Natural killer cell treated with Interleukin-12 subunit alpha and Interleukin-12 subunit beta and Interleukin-15 and Interleukin-18, amount 100 ng/mL, for 72 hours (primary cell): ENCODE measurements around the gene PLEKHA7. TPM values are rescaled to one million over a fixed set of nuclear protein-coding genes. Genes with fewer than 3 reads are reported as not detected.
"Not testable (repeated sequence)": the region's sequence is repeated elsewhere in the genome, so short reads cannot be mapped to it uniquely, and the experiment has no call there.

Source experiments
- ATAC-seq, 2 donors: fragments of 150-1000 bp; cut with Tn5 transposase in 1 of 2; sonication (Bioruptor Pico), chemical (Tn5 transposase) in 1 of 2; 2 replicates each; pipeline ENCODE4 v1.10.0; 2021
- DNase-seq: peaks from one replicate; pipeline ENCODE4 v3.0.0; 2022; ENCODE audit warnings: low spot score
- H3K27ac Mint-ChIP-seq, 2 donors: 1 replicate in 1 of 2; 2 replicates in 1 of 2; pipeline ENCODE4 v1.8.0; 2022; ENCODE audit warnings: mixed read lengths in 2 of 2, mild to moderate bottlenecking in 1 of 2, moderate library complexity in 1 of 2
- H3K27me3 Mint-ChIP-seq, 2 donors: 1 replicate in 1 of 2; 2 replicates in 1 of 2; pipeline ENCODE4 v1.8.0; 2022; ENCODE audit warnings: mixed read lengths in 2 of 2
- H3K36me3 Mint-ChIP-seq: one replicate; pipeline ENCODE4 v1.8.0; 2022; ENCODE audit warnings: mixed read lengths
- H3K4me1 Mint-ChIP-seq, 2 donors: 1 replicate in 1 of 2; 2 replicates in 1 of 2; pipeline ENCODE4 v1.8.0; 2022; ENCODE audit warnings: low read depth in 2 of 2, mixed read lengths in 2 of 2, mild to moderate bottlenecking in 1 of 2
- H3K4me3 Mint-ChIP-seq: one replicate; pipeline ENCODE4 v1.8.0; 2022; ENCODE audit warnings: mixed read lengths
- H3K9me3 Mint-ChIP-seq: 2 replicates; pipeline ENCODE4 v1.8.0; 2022; ENCODE audit warnings: mixed read lengths
- total RNA-seq, 2 donors: library from RNA; stranded (reverse); gene quantifications; one replicate each; pipeline ENCODE4 v1.2.3, GENCODE V29; 2022

Gene PLEKHA7
- total RNA-seq, 2 donors from 2014 or later: 0.10 to 0.84 TPM

DNA sequence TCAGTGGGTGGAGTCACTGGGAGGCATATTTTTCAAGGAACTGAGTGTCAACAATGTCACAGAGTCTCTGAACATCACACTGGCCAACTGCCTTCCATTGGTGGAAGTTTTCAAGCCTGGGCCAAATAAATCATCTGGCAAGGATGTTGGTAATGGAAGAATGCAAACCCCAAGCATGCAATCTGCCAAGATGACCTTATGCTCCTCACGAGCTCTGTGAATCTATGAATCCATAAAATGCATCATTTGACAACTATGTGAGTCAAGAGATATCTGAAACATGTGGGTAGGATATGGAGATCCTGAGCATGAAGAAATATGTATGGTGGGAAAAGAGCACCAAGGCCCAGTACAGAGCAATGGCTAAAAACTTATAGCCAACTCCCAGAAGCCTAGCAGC lies 122.2 kb downstream of the PLEKHA7 start:
- Mint-ChIP-seq H3K27me3 (peaks cover 11 to 13% of the 10 kb centered on the region in 2 donors), H3K4me3 (no peak overlapping the region), H3K9me3 (no peaks in the 10 kb centered on the region), H3K27ac (no peak overlapping the region), H3K4me1 (no peaks in the 10 kb centered on the region), H3K36me3 (no peaks in the 10 kb centered on the region)
- no peak for DNase-seq
- ATAC-seq: no peak

GRCh38 chr11:16891165-16891564 lies 123.0 kb downstream of the PLEKHA7 start:
- no peak for DNase-seq
- Mint-ChIP-seq H3K4me1 (no peaks in the 10 kb centered on the region), H3K27ac (no peak overlapping the region), H3K27me3 (peaks cover 6 to 8% of the 10 kb centered on the region in 2 donors), H3K9me3 (no peaks in the 10 kb centered on the region), H3K36me3 (no peaks in the 10 kb centered on the region), H3K4me3 (no peak overlapping the region)
- ATAC-seq: no peak

DNA sequence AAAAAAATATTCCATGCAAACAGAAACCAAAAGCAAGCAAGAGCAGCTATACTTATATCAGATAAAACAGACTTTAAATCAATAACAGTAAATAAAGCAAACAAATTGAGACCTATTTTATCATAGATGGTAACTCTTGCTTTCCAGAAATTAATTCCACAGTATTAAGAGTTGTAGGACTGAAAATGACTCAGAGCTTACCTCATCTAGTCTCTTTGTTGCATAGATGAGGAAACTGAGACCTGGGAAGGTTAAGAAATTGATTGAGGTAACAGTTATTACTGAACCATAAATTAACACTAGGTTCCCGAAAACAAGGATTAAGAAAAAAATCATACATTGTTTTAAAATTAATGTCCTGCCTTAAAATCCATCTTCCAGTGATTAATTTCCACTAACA lies 123.8 kb downstream of the PLEKHA7 start:
- Mint-ChIP-seq H3K36me3 (no peaks in the 10 kb centered on the region), H3K9me3 (no peaks in the 10 kb centered on the region), H3K27ac (no peak overlapping the region), H3K27me3 (peaks cover 4 to 6% of the 10 kb centered on the region in 2 donors), H3K4me1 (no peaks in the 10 kb centered on the region), H3K4me3 (no peak overlapping the region)
- no peak for DNase-seq
- ATAC-seq: no peak

GRCh38 chr11:16889905-16890304 lies 124.3 kb downstream of the PLEKHA7 start:
- no peak overlapping the region for H3K4me3 Mint-ChIP-seq
- ATAC-seq: no peak
- H3K27me3 Mint-ChIP-seq: peaks cover 4 to 6% of the 10 kb centered on the region in 2 donors
- no peaks in the 10 kb centered on the region for H3K9me3 Mint-ChIP-seq
- no peak overlapping the region for H3K27ac Mint-ChIP-seq
- no peaks in the 10 kb centered on the region for H3K36me3 Mint-ChIP-seq
- no peaks in the 10 kb centered on the region for H3K4me1 Mint-ChIP-seq
- DNase-seq: no peak

DNA sequence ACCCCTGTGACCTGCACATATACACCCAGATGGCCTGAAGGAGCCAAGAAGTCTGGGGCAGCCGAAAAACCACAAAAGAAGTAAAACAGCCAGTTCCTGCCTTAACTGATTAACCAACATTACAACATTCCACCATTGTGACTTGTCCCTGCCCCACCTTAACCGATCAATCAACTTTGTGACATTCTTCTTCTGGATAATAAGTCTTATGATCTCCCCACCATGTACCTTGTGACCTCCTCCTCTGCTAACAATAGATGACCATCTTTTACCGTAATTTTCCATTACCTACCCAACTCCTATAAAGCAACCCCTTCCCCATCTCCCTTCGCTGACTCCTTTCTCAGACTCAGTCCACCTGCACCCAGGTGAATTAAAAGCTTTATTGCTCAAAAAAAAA lies 125.2 kb downstream of the PLEKHA7 start:
- not testable (repeated sequence) for H3K27me3 Mint-ChIP-seq, ATAC-seq, H3K4me3 Mint-ChIP-seq, H3K36me3 Mint-ChIP-seq, H3K27ac Mint-ChIP-seq, H3K4me1 Mint-ChIP-seq, H3K9me3 Mint-ChIP-seq, DNase-seq

GRCh38 chr11:16887887-16888286 lies 126.3 kb downstream of the PLEKHA7 start:
- H3K27me3 Mint-ChIP-seq, H3K4me3 Mint-ChIP-seq, H3K9me3 Mint-ChIP-seq, ATAC-seq, H3K36me3 Mint-ChIP-seq, H3K4me1 Mint-ChIP-seq, DNase-seq, H3K27ac Mint-ChIP-seq: not testable (repeated sequence)

DNA sequence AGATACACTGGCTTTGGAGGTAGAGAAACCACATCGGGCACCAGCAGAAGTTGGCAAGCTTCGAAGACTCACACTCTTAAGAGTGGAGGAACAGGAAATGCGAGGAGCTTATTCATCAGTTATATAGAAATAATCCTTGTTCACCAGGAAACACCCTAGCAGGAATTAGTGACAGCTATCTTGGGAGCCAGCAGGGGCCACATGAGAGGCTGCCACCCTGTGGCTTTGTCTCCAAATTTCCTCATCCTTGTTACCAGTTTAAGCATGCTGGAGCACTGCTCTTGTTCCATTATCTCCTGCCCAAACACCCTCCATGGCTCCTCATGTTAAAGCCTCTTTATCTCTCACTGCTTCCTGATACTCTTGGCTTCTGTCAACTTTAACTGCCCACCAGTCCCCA lies 131.0 kb downstream of the PLEKHA7 start:
- peaks cover 18 to 19% of the 10 kb centered on the region in 2 donors for H3K27me3 Mint-ChIP-seq
- H3K4me1 Mint-ChIP-seq: no peaks in the 10 kb centered on the region
- no peak overlapping the region for H3K4me3 Mint-ChIP-seq
- no peak for DNase-seq
- H3K36me3 Mint-ChIP-seq: no peaks in the 10 kb centered on the region
- no peaks in the 10 kb centered on the region for H3K9me3 Mint-ChIP-seq
- no peak for ATAC-seq
- H3K27ac Mint-ChIP-seq: no peak overlapping the region

DNA sequence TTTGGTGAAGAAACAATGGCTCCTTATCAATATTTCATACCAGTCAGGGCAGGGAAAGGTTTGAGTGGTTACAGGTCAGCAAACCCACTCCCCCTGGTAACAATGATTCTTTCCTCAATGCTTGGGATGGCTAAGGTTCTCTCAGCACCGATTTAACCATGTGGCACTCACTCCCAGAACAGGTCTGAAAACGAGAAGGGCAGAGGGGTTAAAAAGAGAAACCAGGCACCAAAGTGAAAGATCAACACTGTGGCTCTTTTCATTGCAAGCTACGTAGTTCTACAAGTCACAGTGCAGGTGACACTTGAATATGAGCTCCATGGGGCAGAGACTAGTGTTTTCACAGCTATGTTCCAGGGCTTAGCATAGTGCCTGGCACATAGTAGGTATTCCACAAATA lies 132.4 kb downstream of the PLEKHA7 start:
- no peak for DNase-seq
- no peak overlapping the region for H3K27ac Mint-ChIP-seq

GRCh38 chr11:16881074-16881709 lies 133.0 kb downstream of the PLEKHA7 start:
- DNase-seq (no peak), ATAC-seq (no peak)
- Mint-ChIP-seq H3K9me3 (no peaks in the 10 kb centered on the region), H3K36me3 (no peaks in the 10 kb centered on the region), H3K4me1 (no peaks in the 10 kb centered on the region), H3K27ac (no peak overlapping the region), H3K4me3 (no peak overlapping the region), H3K27me3 (peaks cover 14 to 21% of the 10 kb centered on the region in 2 donors)

More for the DNA sequence above, 132.4 kb downstream of the PLEKHA7 start:
- no peak overlapping the region for H3K4me3 Mint-ChIP-seq
- ATAC-seq: no peak
- peaks cover 15 to 21% of the 10 kb centered on the region in 2 donors for H3K27me3 Mint-ChIP-seq
- no peaks in the 10 kb centered on the region for H3K36me3 Mint-ChIP-seq
- no peaks in the 10 kb centered on the region for H3K4me1 Mint-ChIP-seq
- H3K9me3 Mint-ChIP-seq: no peaks in the 10 kb centered on the region

DNA sequence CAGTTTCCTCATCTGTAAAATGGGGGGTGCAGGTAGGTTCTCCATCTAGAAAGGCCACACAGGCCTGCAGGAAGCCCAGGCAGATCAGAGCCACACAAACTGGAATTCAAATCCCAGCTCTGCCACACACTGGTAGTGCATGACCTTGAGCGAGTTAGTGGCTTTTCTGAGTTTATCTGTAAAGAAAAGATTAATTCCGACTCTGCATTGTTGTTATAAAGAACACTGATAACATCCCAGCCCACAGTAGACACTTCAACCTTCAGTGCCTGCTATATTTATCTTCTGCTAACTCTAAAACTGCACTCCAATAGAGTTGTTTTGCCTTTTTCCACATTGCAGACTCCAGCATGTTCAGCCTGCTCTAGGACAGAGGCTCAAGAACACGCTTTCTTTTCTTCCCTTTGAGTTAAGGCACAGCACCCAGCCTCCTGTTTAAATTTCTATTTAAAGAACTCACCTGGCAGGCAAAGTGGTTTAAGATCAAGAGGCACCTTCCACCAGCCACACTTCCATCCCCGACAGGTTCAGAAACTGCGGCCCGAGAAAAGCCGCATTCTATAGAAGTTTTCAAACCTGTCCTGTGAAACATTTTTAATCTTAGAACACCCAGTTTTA lies 133.9 kb downstream of the PLEKHA7 start:
- H3K4me1 Mint-ChIP-seq: no peaks in the 10 kb centered on the region
- DNase-seq: no peak
- no peaks in the 10 kb centered on the region for H3K36me3 Mint-ChIP-seq
- no peak overlapping the region for H3K27ac Mint-ChIP-seq
- H3K9me3 Mint-ChIP-seq: no peaks in the 10 kb centered on the region
- peaks cover 19 to 21% of the 10 kb centered on the region in 2 donors for H3K27me3 Mint-ChIP-seq
- no peak for ATAC-seq
- no peak overlapping the region for H3K4me3 Mint-ChIP-seq

DNA sequence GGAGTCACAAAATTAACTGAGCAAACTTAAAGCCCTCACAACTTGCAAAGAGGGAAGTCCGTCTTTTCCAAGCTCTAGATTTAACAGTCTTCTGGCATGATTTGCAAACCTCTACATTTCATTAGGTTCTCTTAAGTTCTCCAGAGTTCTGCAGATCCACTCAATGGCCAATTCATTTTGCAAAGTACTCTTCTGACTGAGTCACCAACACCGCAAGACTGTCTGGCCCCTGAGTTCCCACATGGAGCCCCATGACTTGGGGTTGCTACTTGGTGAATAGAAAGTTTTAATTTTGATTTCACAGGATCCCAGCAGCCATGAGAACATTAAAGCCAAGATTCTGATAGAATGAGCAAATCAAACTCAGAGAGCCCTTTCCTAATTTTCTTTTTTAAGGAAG lies 134.5 kb downstream of the PLEKHA7 start:
- peaks cover 23% of the 10 kb centered on the region in 2 donors for H3K27me3 Mint-ChIP-seq
- no peak for ATAC-seq
- H3K4me3 Mint-ChIP-seq: no peak overlapping the region
- H3K9me3 Mint-ChIP-seq: no peaks in the 10 kb centered on the region
- DNase-seq: no peak
- no peaks in the 10 kb centered on the region for H3K4me1 Mint-ChIP-seq
- no peaks in the 10 kb centered on the region for H3K36me3 Mint-ChIP-seq
- no peak overlapping the region for H3K27ac Mint-ChIP-seq

DNA sequence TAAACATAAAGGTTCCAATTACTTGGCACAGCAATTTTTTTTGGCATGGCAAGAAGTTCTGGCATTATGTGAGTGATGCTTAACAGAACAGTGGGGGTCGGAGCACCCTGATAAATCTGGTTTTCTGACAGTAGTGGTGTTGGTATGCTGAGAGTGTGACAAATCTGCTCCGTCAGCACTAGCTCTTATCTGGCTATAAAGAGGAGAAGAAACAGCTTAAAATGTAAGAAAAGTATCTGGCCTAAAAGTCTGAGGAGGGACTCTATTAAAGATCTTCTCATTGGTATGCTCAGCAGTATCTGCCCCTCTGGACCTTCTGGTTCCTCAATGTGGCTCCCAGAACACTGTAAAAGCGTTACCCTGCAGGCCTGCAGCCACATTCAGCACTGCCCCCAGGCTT lies 137.4 kb downstream of the PLEKHA7 start:
- Mint-ChIP-seq H3K9me3 (no peaks in the 10 kb centered on the region), H3K27ac (no peak overlapping the region), H3K36me3 (no peaks in the 10 kb centered on the region), H3K27me3 (peaks cover 20% of the 10 kb centered on the region in 2 donors), H3K4me3 (no peak overlapping the region), H3K4me1 (no peaks in the 10 kb centered on the region)
- DNase-seq (no peak), ATAC-seq (no peak)

GRCh38 chr11:16876053-16876752 lies 138.0 kb downstream of the PLEKHA7 start:
- Mint-ChIP-seq H3K27me3 (peaks cover 15 to 16% of the 10 kb centered on the region in 2 donors), H3K9me3 (no peaks in the 10 kb centered on the region)

GRCh38 chr11:16874275-16874975 lies 139.8 kb downstream of the PLEKHA7 start:
- ATAC-seq: no peak
- no peaks in the 10 kb centered on the region for H3K36me3 Mint-ChIP-seq
- no peak for DNase-seq
- no peak overlapping the region for H3K4me3 Mint-ChIP-seq
- no peaks in the 10 kb centered on the region for H3K9me3 Mint-ChIP-seq
- no peak overlapping the region for H3K27ac Mint-ChIP-seq
- no peaks in the 10 kb centered on the region for H3K4me1 Mint-ChIP-seq
- H3K27me3 Mint-ChIP-seq: peaks cover 17 to 20% of the 10 kb centered on the region in 2 donors

More at GRCh38 chr11:16876053-16876752, 138.0 kb downstream of the PLEKHA7 start:
- DNase-seq (no peak), ATAC-seq (no peak)
- Mint-ChIP-seq H3K4me3 (no peak overlapping the region), H3K36me3 (no peaks in the 10 kb centered on the region), H3K4me1 (no peaks in the 10 kb centered on the region), H3K27ac (no peak overlapping the region)
